D721Med (cell line): Measurements from ENCODE around the gene TMEFF1.

Experiments used
- DNase-seq: peaks from one replicate; pipeline ENCODE4 v3.0.0; 2011; ENCODE audit warnings: low spot score; ENCODE audit not compliant: insufficient read length
- FAIRE-seq: peaks from 2 replicates; lab custom pipeline; 2011; peaks lifted over from hg19 to GRCh38; lab: Jason Lieb, UNC
- TF ChIP-seq, protein P1 (sequence below): IDR thresholded peaks from 2 replicates; pipeline ENCODE4 v1.5.1; 2012; ENCODE audit warnings: mild to moderate bottlenecking, control low read depth; ENCODE audit not compliant: insufficient read depth; ENCODE audit errors: missing control alignments

The TMEFF1 gene

DNA sequence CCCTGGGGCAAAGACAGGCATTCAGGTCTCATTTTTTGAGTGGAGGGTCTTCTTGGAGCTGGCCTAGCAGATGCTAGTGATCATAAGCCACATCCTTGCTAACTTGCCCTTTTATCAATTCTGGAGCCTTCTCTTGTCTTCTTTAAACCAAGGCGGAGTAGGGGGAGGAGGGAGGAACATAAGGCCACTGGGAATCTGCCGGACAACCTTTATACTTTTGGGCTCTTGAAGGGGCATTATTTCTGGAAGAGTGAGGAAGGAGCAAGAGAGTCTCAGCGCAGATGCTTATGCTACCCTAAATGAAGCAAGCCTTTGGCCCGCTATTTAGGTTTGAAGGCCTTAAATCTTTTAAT lies 2.0 kb downstream of the TMEFF1 start:
- FAIRE-seq (no peak), DNase-seq (no peak)
- TF ChIP-seq, protein P1, sequence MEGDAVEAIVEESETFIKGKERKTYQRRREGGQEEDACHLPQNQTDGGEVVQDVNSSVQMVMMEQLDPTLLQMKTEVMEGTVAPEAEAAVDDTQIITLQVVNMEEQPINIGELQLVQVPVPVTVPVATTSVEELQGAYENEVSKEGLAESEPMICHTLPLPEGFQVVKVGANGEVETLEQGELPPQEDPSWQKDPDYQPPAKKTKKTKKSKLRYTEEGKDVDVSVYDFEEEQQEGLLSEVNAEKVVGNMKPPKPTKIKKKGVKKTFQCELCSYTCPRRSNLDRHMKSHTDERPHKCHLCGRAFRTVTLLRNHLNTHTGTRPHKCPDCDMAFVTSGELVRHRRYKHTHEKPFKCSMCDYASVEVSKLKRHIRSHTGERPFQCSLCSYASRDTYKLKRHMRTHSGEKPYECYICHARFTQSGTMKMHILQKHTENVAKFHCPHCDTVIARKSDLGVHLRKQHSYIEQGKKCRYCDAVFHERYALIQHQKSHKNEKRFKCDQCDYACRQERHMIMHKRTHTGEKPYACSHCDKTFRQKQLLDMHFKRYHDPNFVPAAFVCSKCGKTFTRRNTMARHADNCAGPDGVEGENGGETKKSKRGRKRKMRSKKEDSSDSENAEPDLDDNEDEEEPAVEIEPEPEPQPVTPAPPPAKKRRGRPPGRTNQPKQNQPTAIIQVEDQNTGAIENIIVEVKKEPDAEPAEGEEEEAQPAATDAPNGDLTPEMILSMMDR = no peak

DNA sequence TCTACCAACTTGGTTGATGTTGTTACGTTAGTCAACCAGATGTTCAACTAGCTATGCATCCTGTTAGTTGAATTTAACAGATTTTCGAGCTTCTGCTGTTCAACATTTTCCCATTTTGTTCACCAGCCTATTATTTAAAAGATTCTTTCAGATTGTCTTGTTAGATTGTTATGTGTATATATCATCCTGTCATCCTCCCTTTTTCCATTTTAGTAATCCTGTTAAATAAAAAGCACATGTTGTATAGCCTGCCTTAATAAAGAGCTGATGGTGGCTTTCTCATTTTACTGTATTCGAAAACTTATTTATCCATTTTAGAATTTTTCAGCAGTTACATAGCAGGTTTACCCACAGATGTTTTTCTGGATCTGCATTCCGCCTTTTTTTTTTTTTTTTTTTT lies 4.3 kb downstream of the TMEFF1 start:
- DNase-seq = no peak
- TF ChIP-seq, protein P1 = no peak
- FAIRE-seq = no peak

DNA sequence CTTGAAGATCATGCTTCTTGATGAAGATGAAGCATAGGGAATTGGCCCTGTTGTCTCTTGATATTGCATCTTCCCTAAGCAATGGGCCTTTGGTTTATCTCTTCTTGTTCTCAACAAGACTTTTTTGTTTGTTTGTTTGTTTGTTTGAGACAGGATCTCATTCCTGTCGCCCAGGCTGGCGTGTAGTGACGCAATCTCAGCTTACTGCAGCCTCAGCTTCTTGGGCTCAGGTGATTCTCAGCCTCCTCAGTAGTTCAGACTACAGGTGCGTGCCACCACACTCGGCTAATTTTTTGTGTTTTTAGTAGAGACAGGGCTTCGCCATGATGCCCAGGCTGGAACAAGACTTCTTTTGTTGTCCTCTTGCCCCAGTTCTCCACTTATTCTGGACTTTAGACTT lies 5.2 kb downstream of the TMEFF1 start:
- no peak for FAIRE-seq
- TF ChIP-seq, protein P1 = no peak
- no peak for DNase-seq

DNA sequence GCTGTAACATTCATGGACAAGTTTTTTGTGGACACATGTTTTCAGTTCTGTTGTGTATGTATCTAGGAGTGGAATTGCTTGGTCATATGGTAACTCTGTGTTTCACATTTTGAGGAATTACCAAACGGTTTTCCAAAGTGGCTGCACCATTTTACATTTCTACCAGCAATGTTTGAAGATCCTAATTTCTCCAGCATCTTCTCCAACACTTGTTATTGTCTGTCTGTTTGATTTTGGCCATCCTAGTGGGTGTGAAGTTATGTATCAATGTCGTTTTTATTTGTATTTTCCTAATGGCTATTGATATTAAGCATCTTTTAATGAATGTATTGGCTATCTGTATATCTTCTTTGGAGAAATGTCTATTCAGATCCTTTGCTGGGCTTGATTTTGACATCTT lies 6.9 kb downstream of the TMEFF1 start:
- TF ChIP-seq, protein P1 = no peak
- FAIRE-seq (no peak), DNase-seq (no peak)

DNA sequence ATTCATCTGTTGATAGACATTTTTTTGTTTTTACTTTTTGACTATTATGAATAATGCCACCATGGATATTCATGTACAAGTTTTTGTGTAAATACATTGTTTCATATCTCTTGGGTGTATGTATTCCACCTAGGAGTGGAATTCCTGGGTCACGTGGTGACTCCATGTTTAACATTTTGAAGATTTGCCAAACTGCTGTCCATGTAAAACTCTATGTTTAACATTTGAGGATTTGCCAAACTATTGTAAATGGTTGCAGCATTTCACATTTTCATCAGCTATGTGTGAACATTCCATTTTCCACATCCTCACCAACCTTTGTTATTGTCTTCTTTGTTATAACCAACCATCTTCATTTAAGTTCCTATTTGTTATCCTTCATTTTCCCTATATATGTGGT lies 12.2 kb downstream of the TMEFF1 start:
- DNase-seq = no peak
- TF ChIP-seq, protein P1 = no peak
- peak; percentile 70 for FAIRE-seq

DNA sequence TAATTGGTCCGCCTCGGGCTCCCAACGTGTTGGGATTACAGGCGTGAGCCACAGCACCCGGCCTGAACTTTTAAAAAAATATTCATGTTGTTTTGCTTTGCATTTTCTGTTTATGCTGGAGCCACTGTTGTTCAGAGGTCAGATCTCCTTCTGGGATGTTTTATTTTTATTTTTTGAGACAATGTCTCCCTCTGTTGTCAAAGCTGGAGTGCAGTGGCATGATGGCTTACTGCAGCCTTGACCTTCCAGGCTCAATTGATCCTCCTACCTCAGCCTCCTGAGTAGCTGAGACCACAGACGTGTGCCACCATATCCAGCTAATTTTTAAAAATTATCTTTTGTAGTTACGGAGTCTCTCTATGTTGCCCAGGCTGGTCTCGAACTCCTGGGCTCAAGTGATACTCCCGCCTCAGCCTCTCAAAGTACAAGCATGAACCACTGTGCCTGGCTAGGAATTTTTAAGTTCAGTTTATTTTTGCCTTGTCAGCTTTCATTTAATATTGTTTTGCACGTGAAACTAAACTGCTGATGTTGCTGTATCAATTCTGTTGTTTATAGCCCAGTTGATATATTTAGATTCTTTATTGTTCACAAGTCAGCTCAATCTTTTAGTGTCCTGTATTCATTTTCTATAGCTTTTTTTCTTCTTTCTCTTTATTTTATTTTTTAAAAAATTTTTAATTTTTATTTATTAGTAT lies 13.7 kb downstream of the TMEFF1 start:
- TF ChIP-seq, protein P1 = no peak
- no peak for FAIRE-seq
- DNase-seq = no peak

DNA sequence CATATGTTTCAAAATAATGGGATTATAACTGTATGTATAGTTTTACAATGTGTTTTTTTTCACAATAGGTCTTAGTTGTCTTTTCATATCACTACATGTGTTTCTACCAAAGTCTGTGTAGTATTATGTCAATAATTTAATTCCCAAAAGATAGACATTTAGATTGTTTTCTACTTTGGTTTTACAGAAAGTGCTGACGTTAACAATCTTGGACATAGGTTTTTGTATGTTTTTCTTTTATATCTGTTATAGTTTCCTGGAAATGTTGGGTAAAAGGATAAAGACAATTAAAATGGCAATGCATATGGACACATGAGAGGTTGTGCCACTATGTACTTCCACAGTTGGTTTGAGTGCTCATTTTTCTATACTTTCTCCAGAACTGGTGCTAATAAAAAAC lies 15.2 kb downstream of the TMEFF1 start:
- FAIRE-seq (no peak), DNase-seq (no peak)
- TF ChIP-seq, protein P1 = no peak
